ENCODE measurements around the gene EGLN2.
"Not testable (repeated sequence)": the region's sequence is repeated elsewhere in the genome, so short reads cannot be mapped to it uniquely, and the experiment has no call there.

The EGLN2 gene

DNA sequence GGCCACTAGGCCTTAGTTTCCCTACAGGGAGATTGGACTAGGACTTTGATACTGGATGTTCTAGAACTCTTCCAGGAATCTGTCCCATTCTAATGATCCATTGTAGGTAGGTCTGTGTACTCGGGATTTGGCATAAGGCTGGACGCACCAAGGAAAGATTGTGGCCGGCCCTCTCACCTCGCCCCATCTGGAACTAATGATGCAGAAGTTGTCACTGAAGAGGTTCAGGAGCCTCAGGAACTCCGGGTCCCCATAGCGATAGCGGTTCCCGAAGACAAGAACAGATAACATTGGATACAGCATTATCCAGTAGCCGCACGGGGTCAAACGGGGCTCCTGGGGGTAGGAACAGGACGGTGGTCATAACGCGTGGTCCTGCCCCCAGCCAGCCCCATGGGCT is 11.2 kb downstream of the EGLN2 start:
- H3K27ac ChIP-seq: peak overlapping the region in 19 of 21 experiments; percentile 16 to 89 (median 69)
- peak overlapping the region; percentile 26 to 46 (median 33) for H3K4me3 ChIP-seq

- Histone ChIP-seq H3K27ac (peak overlapping the region in 20 of 21 experiments; percentile 16 to 89 (median 69)), H3K4me3 (peak overlapping the region; percentile 26 to 46 (median 33))
Measured at GRCh38 chr19:40810649-40811408, 11.8 kb downstream of the EGLN2 start.

DNA sequence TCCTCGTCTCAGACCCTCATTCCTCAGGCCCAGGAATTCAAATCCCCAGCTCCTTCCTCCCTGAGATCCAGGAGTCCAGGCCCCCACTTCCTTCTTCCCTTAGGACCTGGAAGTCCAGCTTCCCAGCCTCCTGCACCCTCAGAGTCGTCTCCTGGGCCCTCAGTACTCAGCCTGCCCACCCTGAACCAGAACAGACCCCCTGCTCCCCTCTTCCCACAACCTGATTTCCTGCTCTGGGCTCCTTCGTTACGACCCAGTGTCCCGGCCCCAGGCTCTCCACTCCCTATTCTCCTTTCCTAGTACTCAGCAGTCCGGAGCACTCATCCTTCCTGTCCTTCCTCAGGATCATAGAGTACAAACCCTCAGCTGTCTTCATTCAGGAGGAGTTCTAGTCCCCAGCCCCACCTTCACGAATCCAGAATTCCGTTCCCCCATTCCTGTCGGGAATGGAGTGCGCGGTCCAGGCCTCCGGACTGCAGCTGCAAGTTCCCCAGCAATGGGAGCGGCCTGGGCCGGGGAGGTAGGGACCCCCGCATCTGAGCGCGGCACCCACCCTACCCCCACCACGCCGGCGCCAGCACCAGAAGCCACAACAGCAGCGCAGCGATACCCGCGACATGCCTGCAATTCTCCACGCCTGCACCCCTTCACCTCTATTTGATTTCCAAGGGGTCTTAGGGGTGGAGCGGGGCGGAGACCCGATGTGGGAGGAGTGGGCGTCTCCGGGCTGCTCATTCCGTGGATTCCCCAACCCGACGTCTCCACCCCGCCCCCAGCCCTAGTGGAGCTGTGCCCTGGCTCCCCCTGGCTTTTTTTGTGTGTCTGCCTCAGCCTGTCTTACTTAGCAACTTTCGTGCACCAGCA is 12.7 kb downstream of the EGLN2 start:
- peak overlapping the region; percentile 26 to 46 (median 33) for H3K4me3 ChIP-seq
- H3K27ac ChIP-seq: peak overlapping the region in 20 of 21 experiments; percentile 16 to 89 (median 69)

DNA sequence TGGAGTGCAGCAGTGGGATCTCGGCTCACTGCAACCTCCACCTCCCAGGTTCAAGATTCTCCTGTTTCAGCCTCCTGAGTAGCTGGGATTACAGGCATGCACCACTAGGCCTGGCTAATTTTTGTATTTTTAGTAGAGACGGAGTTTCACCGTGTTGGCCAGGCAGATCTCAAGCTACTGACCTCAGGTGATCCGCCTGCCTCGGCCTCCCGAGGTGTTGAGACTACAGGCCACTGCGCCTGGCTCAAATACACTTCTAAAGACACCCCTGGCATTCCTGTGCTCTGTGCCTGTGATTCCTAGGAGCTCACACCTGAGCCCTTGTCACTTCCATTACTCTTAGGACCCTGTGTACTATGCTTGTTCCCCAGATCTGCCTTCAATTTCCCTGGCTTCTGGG is 13.6 kb downstream of the EGLN2 start:
- not testable (repeated sequence) for H3K27ac ChIP-seq, H3K4me3 ChIP-seq

DNA sequence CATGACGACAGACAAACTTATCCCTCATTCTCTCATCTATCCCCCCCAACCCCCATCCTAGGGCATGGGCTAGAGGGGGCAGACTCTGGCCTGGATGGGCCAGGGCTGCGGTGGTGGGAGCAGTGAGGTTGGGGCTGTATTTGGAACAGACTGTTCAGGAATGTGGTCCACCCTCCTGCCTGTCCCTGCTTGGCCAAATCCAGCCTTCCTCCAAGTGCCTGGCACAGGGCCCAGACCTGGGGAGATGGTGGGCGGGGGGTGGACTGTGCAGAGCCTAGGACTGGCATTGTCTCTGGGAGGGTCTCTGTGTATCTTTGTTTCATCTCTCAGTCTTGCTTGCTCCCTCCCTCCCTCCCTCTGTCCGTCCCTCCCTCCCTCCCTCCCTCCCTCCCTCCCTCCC is 14.2 kb downstream of the EGLN2 start:
- no peak overlapping the region for H3K27ac ChIP-seq
- H3K4me3 ChIP-seq: no peak overlapping the region

DNA sequence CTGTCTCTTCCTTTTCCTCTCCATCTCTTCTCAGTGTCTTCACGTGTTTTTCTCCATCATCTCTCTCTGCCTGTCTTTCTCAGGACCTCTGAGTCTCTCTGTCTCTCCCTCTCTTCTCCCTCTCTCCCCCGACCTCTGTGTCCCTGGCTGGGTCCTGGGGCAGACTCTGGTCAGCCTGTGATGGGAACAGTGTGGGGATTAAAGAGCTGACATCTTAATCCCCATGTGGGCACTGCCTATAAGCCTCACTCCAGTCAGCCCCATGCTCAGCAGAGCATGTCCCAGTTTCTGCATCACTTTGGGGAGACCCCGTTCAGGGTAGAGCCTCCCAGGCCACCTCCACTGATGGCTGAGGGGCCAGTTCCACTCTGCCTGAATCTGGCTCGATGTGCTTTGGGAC is 16.2 kb downstream of the EGLN2 start:
- no peak overlapping the region for H3K4me3 ChIP-seq
- no peak overlapping the region for H3K27ac ChIP-seq

GRCh38 chr19:40818480-40819399 is 19.7 kb downstream of the EGLN2 start:
- Histone ChIP-seq H3K4me3 (peak overlapping the region in 4 of 7 experiments; percentile 13 to 26 (median 22)), H3K27ac (peak overlapping the region in 4 of 21 experiments; percentile 19 to 65 (median 34))

DNA sequence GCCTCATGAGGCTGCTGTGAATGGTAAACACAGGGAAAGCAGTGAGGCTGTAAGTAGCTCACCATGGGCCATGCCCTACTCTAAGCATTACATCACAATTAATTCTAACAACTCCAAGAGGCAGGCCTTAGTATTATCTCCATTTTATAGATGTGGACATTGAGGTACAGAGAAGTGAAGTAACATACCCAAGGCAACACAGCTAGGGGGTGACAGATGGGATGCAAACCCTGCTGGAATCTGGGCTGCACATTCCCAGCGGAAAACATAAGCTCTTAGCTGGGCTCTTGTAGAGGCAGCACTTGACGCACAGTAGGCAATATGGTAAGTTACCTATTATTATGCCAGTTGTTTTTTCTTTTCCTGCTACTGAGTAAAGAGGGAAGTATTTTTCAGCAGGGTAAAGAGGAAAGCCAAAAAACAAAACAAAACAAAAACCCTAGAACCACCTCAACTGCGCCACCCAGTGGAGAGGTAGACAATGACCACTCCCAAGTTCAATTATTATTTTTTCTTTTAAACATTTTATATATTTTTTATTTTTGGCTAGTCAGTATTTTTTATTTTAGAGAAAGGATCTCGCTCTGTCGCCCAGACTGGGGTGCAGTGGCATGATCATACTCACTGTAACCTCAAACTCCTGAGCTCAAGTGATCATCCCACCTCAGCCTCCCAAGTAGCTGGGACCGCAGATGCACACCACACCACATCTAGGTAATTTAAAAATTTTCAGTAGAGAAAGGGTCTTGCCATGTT is 20.7 kb downstream of the EGLN2 start:
- not testable (repeated sequence) for H3K4me3 ChIP-seq
- peak overlapping the region in 4 of 21 experiments; percentile 3 to 65 (median 31) for H3K27ac ChIP-seq

DNA sequence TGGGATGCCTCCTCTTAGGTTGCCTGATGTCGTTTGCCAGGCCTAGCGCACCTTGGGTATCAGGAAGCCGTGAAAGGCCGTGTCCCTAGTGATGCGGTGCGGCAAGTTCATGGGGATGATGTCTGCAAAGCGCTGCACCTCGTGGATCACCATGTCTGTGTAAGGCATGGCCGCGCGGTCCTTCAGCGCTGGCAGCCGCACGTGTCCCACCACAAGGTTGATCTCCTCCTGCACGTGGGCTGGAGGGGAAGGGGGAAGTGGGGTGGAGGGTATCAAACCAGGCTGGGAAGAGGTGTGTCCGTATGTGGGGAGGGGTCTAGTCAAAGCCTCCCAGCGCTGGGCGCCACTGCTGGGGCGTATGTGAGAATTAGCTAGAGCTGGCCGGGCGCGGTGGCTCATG is 23.2 kb downstream of the EGLN2 start:
- H3K4me3 ChIP-seq: no peak overlapping the region
- H3K27ac ChIP-seq: peak overlapping the region in 1 of 21 experiments; percentile 46

- H3K27ac ChIP-seq: peak overlapping the region in 8 of 21 experiments; percentile 17 to 51 (median 33)
- H3K4me3 ChIP-seq: not testable (repeated sequence)
Measured at GRCh38 chr19:40822704-40823553, 23.9 kb downstream of the EGLN2 start.

GRCh38 chr19:40824916-40825315 is 25.9 kb downstream of the EGLN2 start:
- H3K4me3 ChIP-seq: not testable (repeated sequence)

GRCh38 chr19:40825460-40826095 is 26.6 kb downstream of the EGLN2 start:
- not testable (repeated sequence) for H3K27ac ChIP-seq

More at GRCh38 chr19:40824916-40825315, 25.9 kb downstream of the EGLN2 start:
- not testable (repeated sequence) for H3K27ac ChIP-seq

GRCh38 chr19:40826312-40826698 is 27.3 kb downstream of the EGLN2 start:
- H3K4me3 ChIP-seq, H3K27ac ChIP-seq: not testable (repeated sequence)

More at GRCh38 chr19:40825460-40826095, 26.6 kb downstream of the EGLN2 start:
- not testable (repeated sequence) for H3K4me3 ChIP-seq

GRCh38 chr19:40826699-40827385 is 27.9 kb downstream of the EGLN2 start:
- not testable (repeated sequence) for H3K4me3 ChIP-seq, H3K27ac ChIP-seq

DNA sequence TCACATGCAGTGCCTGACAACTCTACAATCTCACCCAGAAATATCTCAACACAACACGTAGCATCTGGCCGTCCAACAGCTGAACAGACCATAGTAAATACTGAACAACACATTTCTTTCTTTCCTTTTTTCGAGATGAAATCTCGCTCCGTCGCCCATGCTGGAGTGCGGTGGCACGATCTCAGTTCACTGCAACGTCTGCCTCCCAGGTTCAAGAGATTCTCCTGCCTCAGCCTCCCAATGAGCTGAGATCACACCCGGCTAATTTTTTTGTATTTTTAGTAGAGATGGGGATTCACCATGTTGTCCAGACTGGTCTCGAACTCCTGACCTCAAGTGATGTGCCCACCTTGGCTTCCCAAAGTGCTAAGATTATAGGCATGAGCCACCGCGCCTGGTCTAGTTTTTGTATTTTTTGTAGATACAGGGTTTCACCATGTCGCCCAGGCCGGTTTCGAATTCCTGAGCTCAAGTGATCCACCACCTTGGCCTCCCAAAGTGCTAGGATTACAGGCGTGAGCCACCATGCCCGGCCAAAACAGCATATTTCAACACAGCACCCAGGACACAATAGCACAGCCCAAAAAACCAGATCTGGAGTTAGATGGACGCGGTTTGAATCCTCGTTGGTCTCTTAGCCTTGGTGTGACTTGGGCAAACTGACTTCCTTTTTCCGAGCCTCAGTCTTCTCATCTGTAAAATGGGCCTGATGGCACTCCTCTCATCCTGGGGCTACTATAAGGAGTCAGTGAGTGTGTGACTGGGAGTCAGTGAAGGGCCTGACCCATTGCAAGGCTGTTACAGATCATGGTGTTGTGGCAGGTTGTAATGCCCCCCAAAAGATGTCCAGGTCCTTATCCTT is 28.6 kb downstream of the EGLN2 start:
- Histone ChIP-seq H3K4me3 (no peak overlapping the region), H3K27ac (no peak overlapping the region)

DNA sequence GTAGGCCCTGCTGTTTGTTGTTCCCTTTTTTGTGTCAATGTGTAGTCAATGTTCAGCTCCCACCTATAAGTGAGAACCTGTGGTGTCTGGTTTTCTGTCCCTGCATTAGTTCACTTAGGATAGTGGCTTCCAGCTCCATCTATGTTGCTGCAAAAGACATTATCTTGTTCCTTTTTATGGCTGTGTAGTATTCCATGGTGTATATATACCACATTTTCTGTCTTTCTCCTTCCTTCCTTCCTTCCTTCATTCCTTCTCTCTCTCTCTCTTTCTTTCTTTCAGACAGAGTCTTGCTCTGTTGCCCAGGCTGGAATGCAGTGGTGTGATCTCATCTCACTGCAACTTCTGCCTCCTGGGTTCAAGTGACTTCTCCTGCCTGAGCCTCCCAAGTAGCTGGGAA is 30.2 kb downstream of the EGLN2 start:
- H3K27ac ChIP-seq: no peak overlapping the region

More for the DNA sequence above, 30.2 kb downstream of the EGLN2 start:
- H3K4me3 ChIP-seq: no peak overlapping the region

All from skin epidermis (tissue), 12 donors.